HG03060 (cell line): Measurements from ENCODE around the gene JCAD.
"Not testable (repeated sequence)": the region's sequence is repeated elsewhere in the genome, so short reads cannot be mapped to it uniquely, and the experiment has no call there.

ENCODE experiments used
- ATAC-seq: cut with Tn5 transposase; IDR thresholded peaks from one replicate; pipeline ENCODE4 v1.9.1; 2021; ENCODE audit warnings: low read depth, moderate number of reproducible peaks; ENCODE audit not compliant: unreplicated experiment

The JCAD gene

GRCh38 chr10:30059209-30060107 lies at the start of gene JCAD:
Gene JCAD, minus strand, starts transcription at chr10:30059586. Its CDS starts 11,774 bp downstream, at chr10:30047812.
- no peak for ATAC-seq

- ATAC-seq = no peak
Measured at GRCh38 chr10:30106987-30107386, 47.6 kb upstream of the JCAD start.

GRCh38 chr10:30103595-30104320 lies 44.4 kb upstream of the JCAD start:
- ATAC-seq = no peak

- not testable (repeated sequence) for ATAC-seq
Measured at GRCh38 chr10:30099706-30100105, 40.3 kb upstream of the JCAD start.

- no peak for ATAC-seq
Measured at GRCh38 chr10:30099101-30099500, 39.7 kb upstream of the JCAD start.

GRCh38 chr10:30098629-30099028 lies 39.2 kb upstream of the JCAD start:
- ATAC-seq = no peak

- no peak for ATAC-seq
Measured at GRCh38 chr10:30096564-30096963, 37.2 kb upstream of the JCAD start.

- no peak for ATAC-seq
Measured at GRCh38 chr10:30095631-30096422, 36.4 kb upstream of the JCAD start.

GRCh38 chr10:30094601-30095000 lies 35.2 kb upstream of the JCAD start:
- ATAC-seq = no peak

GRCh38 chr10:30093303-30093950 lies 34.0 kb upstream of the JCAD start:
- no peak for ATAC-seq

- no peak for ATAC-seq
Measured at GRCh38 chr10:30092151-30092790, 32.9 kb upstream of the JCAD start.

- no peak for ATAC-seq
Measured at GRCh38 chr10:30091136-30091535, 31.8 kb upstream of the JCAD start.

- ATAC-seq = no peak
Measured at GRCh38 chr10:30088178-30088577, 28.8 kb upstream of the JCAD start.

GRCh38 chr10:30083934-30084333 lies 24.5 kb upstream of the JCAD start:
- ATAC-seq = no peak

- no peak for ATAC-seq
Measured at GRCh38 chr10:30081182-30081581, 21.8 kb upstream of the JCAD start.

- no peak for ATAC-seq
Measured at GRCh38 chr10:30080161-30080560, 20.8 kb upstream of the JCAD start.

GRCh38 chr10:30079408-30079807 lies 20.0 kb upstream of the JCAD start:
- no peak for ATAC-seq

- ATAC-seq = no peak
Measured at GRCh38 chr10:30075481-30075880, 16.1 kb upstream of the JCAD start.

GRCh38 chr10:30074933-30075332 lies 15.5 kb upstream of the JCAD start:
- no peak for ATAC-seq

GRCh38 chr10:30074090-30074489 lies 14.7 kb upstream of the JCAD start:
- no peak for ATAC-seq
